Suprapubic skin (tissue), 4 donors: Measurements from ENCODE around the gene FBXO11. TPM values are rescaled to one million over a fixed set of nuclear protein-coding genes. Genes with fewer than 3 reads are reported as not detected.

Experiments
- DNase-seq, 2 donors: peaks; one replicate each; pipeline ENCODE4 v3.0.0-alpha.2; 2019; ENCODE audit warnings: low spot score in 2 of 2
- H3K27ac ChIP-seq: fragments of 200-600 bp; sonication (generic); one replicate; pipeline ENCODE4 v1.5.1; 2019
- H3K27me3 ChIP-seq: fragments of 200-600 bp; sonication (generic); one replicate; pipeline ENCODE4 v1.5.1; 2019
- H3K36me3 ChIP-seq: fragments of 200-600 bp; sonication (generic); one replicate; pipeline ENCODE4 v1.5.1; 2019
- H3K4me1 ChIP-seq: fragments of 200-600 bp; sonication (generic); one replicate; pipeline ENCODE4 v1.5.1; 2019
- H3K4me3 ChIP-seq: fragments of 200-600 bp; sonication (generic); one replicate; pipeline ENCODE4 v1.5.1; 2019; ENCODE audit warnings: mild to moderate bottlenecking
- H3K9me3 ChIP-seq: fragments of 200-600 bp; sonication (generic); one replicate; pipeline ENCODE4 v1.5.1; 2019
- CTCF ChIP-seq, 2 donors: fragments of 200-600 bp in 1 of 2; fragments of 450-650 bp in 1 of 2; sonication (generic) in 1 of 2; IDR thresholded peaks; one replicate each; pipeline ENCODE4 v1.5.1; 2016 to 2019; ENCODE audit warnings: antibody characterized with exemption in 2 of 2, mild to moderate bottlenecking in 1 of 2, moderate library complexity in 1 of 2
- EP300 ChIP-seq: sonication (generic); formaldehyde crosslinking; IDR thresholded peaks from one replicate; pipeline ENCODE4 v1.6.1; 2017; ENCODE audit warnings: antibody characterized with exemption
- POLR2A ChIP-seq, 2 donors: fragments of 450-650 bp; IDR thresholded peaks; one replicate each; pipeline ENCODE4 v1.6.1; 2017; ENCODE audit warnings: antibody characterized with exemption in 2 of 2, mild to moderate bottlenecking in 2 of 2, moderate library complexity in 2 of 2
- POLR2AphosphoS5 ChIP-seq, 3 donors: sonication (generic); formaldehyde crosslinking; IDR thresholded peaks; one replicate each; pipeline ENCODE4 v1.6.1; 2017; ENCODE audit warnings: antibody characterized with exemption in 3 of 3
- WGBS: methylation state at CpG from one replicate; pipeline ENCODE4 v1.1.5; 2018; 5-methylcytosine and 5-hydroxymethylcytosine counted together
- total RNA-seq, 4 donors: library from RNA; depleted of rRNA; stranded (reverse); fragments of >200 nt; gene quantifications; one replicate each; pipeline ENCODE4 v1.1.0, GENCODE V29; 2016

FBXO11 gene
- total RNA-seq, 4 donors from 2014 or later: 30.8 to 62.9 (median 47.2) TPM

GRCh38 chr2:47838249-47838648 is 68.0 kb downstream of the FBXO11 start:
- no peak for DNase-seq
- H3K27ac ChIP-seq: no peak overlapping the region
- peaks cover 58% of the 10 kb centered on the region for H3K36me3 ChIP-seq
- no peak overlapping the region for H3K4me3 ChIP-seq
- 95% methylated on average over 1 of the region's 1 CpG for WGBS
- H3K27me3 ChIP-seq: no peaks in the 10 kb centered on the region
- H3K4me1 ChIP-seq: no peaks in the 10 kb centered on the region
- H3K9me3 ChIP-seq: no peaks in the 10 kb centered on the region
- no peak for TF ChIP-seq POLR2A (IDR thresholded peaks at IDR 0.05)
- TF ChIP-seq EP300: no peak
- no peak for TF ChIP-seq CTCF (IDR thresholded peaks at IDR 0.05)
- no peak for TF ChIP-seq POLR2AphosphoS5 (IDR thresholded peaks at IDR 0.05)

GRCh38 chr2:47833516-47833968 is 72.8 kb downstream of the FBXO11 start:
- TF ChIP-seq EP300 (no peak), CTCF (IDR thresholded peaks at IDR 0.05) (no peak), POLR2A (IDR thresholded peaks at IDR 0.05) (no peak), POLR2AphosphoS5 (IDR thresholded peaks at IDR 0.05) (no peak)
- Histone ChIP-seq H3K4me3 (no peak overlapping the region), H3K9me3 (no peaks in the 10 kb centered on the region), H3K4me1 (no peaks in the 10 kb centered on the region), H3K27me3 (no peaks in the 10 kb centered on the region), H3K36me3 (peaks cover 94% of the 10 kb centered on the region), H3K27ac (no peak overlapping the region)
- no peak for DNase-seq
- 90% methylated on average over 2 of the region's 2 CpGs for WGBS

GRCh38 chr2:47822518-47822917 is 83.8 kb downstream of the FBXO11 start:
- Histone ChIP-seq H3K27ac (no peak overlapping the region), H3K4me3 (no peak overlapping the region), H3K4me1 (no peaks in the 10 kb centered on the region), H3K9me3 (no peaks in the 10 kb centered on the region), H3K27me3 (no peaks in the 10 kb centered on the region), H3K36me3 (peaks cover 84% of the 10 kb centered on the region)
- no peak for DNase-seq
- TF ChIP-seq POLR2A (IDR thresholded peaks at IDR 0.05) (no peak), CTCF (IDR thresholded peaks at IDR 0.05) (no peak), POLR2AphosphoS5 (IDR thresholded peaks at IDR 0.05) (no peak), EP300 (no peak)

GRCh38 chr2:47819834-47820233 is 86.5 kb downstream of the FBXO11 start:
- Histone ChIP-seq H3K27me3 (no peaks in the 10 kb centered on the region), H3K27ac (no peak overlapping the region), H3K9me3 (no peaks in the 10 kb centered on the region), H3K36me3 (peaks cover 94% of the 10 kb centered on the region), H3K4me1 (no peaks in the 10 kb centered on the region), H3K4me3 (no peak overlapping the region)
- no peak for DNase-seq
- 89% methylated on average over 3 of the region's 3 CpGs for WGBS
- TF ChIP-seq CTCF (IDR thresholded peaks at IDR 0.05) (no peak), EP300 (no peak), POLR2A (IDR thresholded peaks at IDR 0.05) (no peak), POLR2AphosphoS5 (IDR thresholded peaks at IDR 0.05) (no peak)

- TF ChIP-seq EP300 (no peak), CTCF (IDR thresholded peaks at IDR 0.05) (no peak), POLR2A (IDR thresholded peaks at IDR 0.05) (no peak), POLR2AphosphoS5 (IDR thresholded peaks at IDR 0.05) (no peak)
- no peak overlapping the region for H3K4me3 ChIP-seq
- 85% methylated on average over 2 of the region's 2 CpGs for WGBS
- H3K9me3 ChIP-seq: no peaks in the 10 kb centered on the region
- no peaks in the 10 kb centered on the region for H3K27me3 ChIP-seq
- no peaks in the 10 kb centered on the region for H3K4me1 ChIP-seq
- no peak overlapping the region for H3K27ac ChIP-seq
- no peak for DNase-seq
- H3K36me3 ChIP-seq: peaks cover 95% of the 10 kb centered on the region
Observed at GRCh38 chr2:47818777-47819176, 87.5 kb downstream of the FBXO11 start.
